Subcutaneous abdominal adipose tissue (tissue), 5 donors: Measurements from ENCODE around the gene C17orf113.
A peak's percentile ranks its signal among the peaks of the same experiment; 100 is the strongest.

Experiments used
- H3K27ac ChIP-seq: one replicate; pipeline ENCODE4 v1.7.0; 2013; ENCODE audit warnings: low read depth, mild to moderate bottlenecking, inconsistent platforms, low read length, moderate library complexity
- H3K27me3 ChIP-seq, 5 donors: one replicate each; pipeline ENCODE4 v1.7.0; 2013; ENCODE audit warnings: low read length in 5 of 5, inconsistent platforms in 1 of 5; ENCODE audit not compliant: control insufficient read depth in 5 of 5, insufficient read depth in 4 of 5
- H3K36me3 ChIP-seq, 5 donors: one replicate each; pipeline ENCODE4 v1.7.0; 2013; ENCODE audit warnings: low read length in 5 of 5; ENCODE audit not compliant: control insufficient read depth in 5 of 5, insufficient read depth in 5 of 5
- H3K4me1 ChIP-seq, 5 donors: one replicate each; pipeline ENCODE4 v1.7.0; 2013; ENCODE audit warnings: low read length in 5 of 5, mild to moderate bottlenecking in 3 of 5, moderate library complexity in 1 of 5; ENCODE audit not compliant: control insufficient read depth in 5 of 5, insufficient read depth in 5 of 5
- H3K4me3 ChIP-seq, 5 donors: one replicate each; pipeline ENCODE4 v1.7.0; 2013; ENCODE audit warnings: low read length in 5 of 5, low read depth in 1 of 5
- H3K9ac ChIP-seq, 5 donors: one replicate each; pipeline ENCODE4 v1.7.0; 2013; ENCODE audit warnings: low read length in 5 of 5, mild to moderate bottlenecking in 4 of 5, moderate library complexity in 3 of 5
- H3K9me3 ChIP-seq, 5 donors: one replicate each; pipeline ENCODE4 v1.7.0; 2013; ENCODE audit warnings: low read length in 5 of 5; ENCODE audit not compliant: control insufficient read depth in 5 of 5
- donor health status: healthy.
- donor health status: healthy.
- donor health status: healthy.
- donor health status: healthy.
- donor health status: healthy.

C17orf113 gene

GRCh38 chr17:42050393-42051012 lies at the start of gene C17orf113:
C17orf113 (minus strand) TSS chr17:42050601; CDS start chr17:42043376, 7,225 bp downstream.
- no peaks in the 10 kb centered on the region for H3K9me3 ChIP-seq
- no peak within 1 kb of the TSS for H3K27ac ChIP-seq
- H3K9ac ChIP-seq = peak within 1 kb of the TSS in 4 of 5 donors; percentile 41 to 71 (median 60)
- H3K36me3 ChIP-seq = no peaks in the 10 kb centered on the region
- peaks cover 0 to 13% (median 11%) of the 10 kb centered on the region in 5 donors for H3K4me1 ChIP-seq
- H3K27me3 ChIP-seq = peaks cover 10 to 30% (median 19%) of the 10 kb centered on the region in 5 donors
- peak within 1 kb of the TSS; percentile 65 to 76 (median 68) for H3K4me3 ChIP-seq

DNA sequence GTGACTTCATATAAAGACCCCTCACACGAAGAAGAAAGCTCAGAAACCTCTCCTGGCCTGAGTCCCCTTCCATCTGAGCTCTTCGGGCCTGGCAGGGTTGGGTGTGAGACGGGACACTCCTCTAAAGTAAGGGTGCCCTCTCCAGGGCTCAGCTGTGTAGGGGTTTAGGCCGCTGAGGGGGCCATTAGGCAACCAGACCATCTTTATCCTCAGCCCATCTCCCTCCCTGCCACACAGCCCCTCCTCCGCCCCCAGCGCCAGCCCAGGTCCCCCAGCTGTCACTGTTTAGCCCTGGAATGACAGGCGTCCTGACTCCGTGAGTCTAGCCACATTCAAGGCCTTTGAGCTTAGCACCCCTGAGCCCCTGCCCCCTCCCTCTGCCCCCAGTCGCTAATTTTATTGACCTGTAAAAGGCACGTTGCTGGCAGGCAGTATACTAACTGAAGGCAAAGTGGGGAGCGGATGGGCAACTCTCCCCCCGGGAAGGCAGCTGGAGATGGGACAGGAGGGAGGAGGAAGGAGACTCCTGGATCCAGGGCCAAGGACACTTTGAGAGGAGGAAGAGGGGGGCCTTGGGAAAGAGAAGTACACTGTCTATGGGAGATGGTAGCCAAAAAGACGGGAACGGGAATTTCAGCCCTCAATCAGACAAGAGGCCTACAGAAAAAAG lies 48.5 kb upstream of the C17orf113 start:
- Histone ChIP-seq H3K9ac (no peak overlapping the region), H3K4me1 (peaks cover 0 to 14% (median 7%) of the 10 kb centered on the region in 5 donors), H3K4me3 (no peak overlapping the region), H3K36me3 (peaks cover 0 to 10% (median 7%) of the 10 kb centered on the region in 5 donors), H3K27ac (no peak overlapping the region), H3K9me3 (no peaks in the 10 kb centered on the region), H3K27me3 (peaks cover 20 to 35% (median 25%) of the 10 kb centered on the region in 5 donors)

DNA sequence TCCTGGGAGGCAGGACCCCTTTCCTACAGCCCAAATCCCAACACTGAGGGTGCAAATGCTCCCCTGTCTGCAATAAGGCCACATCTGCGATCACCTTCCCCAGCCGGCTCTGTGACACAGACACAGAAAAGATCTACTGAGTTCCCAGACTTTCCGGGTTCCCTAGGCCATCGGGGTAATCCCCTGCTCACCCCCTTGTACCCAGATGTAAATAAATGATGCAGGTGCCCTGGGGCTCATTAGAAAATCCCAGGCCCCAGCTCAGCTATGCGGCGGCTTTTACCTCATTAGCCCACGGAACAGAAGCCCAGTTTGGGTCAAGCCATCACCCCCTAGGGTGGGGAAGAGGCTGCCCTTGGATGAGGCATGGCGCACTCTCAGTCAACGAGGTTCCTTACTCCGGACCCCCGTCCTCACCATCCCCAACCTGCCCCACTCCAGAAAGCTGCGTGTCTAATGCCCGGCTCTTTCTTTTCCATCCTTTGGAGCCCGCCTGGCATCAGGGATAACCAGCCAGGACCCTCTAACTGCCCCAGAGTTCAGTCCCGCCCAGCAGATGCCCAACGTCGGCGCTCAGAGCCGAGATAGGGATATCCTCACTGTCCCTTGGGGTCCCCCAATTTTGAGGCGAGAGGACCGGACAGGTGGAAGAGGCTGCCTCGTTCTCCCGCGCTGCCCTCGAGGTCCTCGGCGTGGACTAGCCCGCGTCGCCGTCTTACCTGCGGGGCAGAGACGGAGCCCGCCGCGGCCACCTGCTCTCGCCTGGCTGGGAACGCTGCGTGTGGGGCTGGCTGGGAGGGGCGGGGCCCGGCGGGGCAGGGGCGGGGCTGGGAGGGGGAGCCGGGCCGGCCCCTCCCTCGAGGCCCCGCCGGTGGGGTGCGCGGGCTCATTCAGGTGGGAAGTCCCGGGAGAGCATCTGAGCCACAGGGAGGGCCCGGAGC lies 47.6 kb upstream of the C17orf113 start, which contains the start of gene ZNF385C:
ZNF385C (minus strand) TSS at position 783 of the 941 bp plus-strand sequence. CDS start 35,417 bp downstream, outside the sequence.
- peaks cover 0 to 1% (median under 1%) of the 10 kb centered on the region in 5 donors for H3K36me3 ChIP-seq

DNA sequence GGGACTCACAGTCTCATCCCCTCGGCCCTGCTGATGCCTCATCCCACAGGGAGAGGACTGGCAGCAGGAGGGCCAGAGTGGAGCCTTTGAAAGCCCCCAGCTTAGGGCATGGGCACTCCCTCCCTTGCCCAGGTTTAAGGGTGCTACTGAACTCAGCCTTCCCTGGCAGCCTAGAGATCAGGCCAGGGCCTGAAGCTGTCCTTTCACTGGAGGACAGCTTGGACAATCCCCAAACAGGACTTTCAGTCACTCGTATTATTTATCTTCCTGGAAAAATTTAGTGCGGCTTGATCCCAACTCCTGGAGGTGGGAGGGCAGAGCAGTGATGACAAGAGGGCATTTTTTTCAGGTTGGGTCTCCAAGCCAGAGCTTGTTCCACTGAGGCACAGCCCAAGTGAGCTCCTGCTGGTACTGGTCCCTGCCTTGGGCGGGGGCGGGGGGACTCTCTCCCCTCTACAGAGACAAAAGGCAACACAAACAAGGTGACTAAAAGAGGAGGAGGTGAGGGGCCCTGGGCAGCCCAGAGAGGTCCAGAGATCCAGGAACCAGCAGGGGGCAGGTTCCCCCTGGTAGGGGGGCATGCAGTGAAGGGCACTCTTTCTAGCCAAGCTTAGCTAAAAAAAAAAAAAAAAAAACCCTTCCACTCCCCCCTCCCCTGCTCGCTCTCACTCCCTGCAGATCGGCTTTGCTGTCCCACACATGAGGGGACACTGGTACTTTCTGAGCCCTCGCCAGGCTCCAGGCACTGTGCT lies 46.1 kb upstream of the C17orf113 start:
- Histone ChIP-seq H3K36me3 (no peaks in the 10 kb centered on the region), H3K4me3 (no peak overlapping the region), H3K27ac (no peak overlapping the region), H3K27me3 (peaks cover 20 to 37% (median 25%) of the 10 kb centered on the region in 5 donors), H3K9me3 (no peaks in the 10 kb centered on the region), H3K9ac (no peak overlapping the region), H3K4me1 (peaks cover 0 to 6% (median 4%) of the 10 kb centered on the region in 5 donors)

More for the DNA sequence above, 47.6 kb upstream of the C17orf113 start, which contains the start of gene ZNF385C:
- no peak within 1 kb of the TSS for H3K4me3 ChIP-seq
- peaks cover 20 to 35% (median 25%) of the 10 kb centered on the region in 5 donors for H3K27me3 ChIP-seq
- H3K27ac ChIP-seq = no peak within 1 kb of the TSS
- peaks cover 0 to 14% (median 7%) of the 10 kb centered on the region in 5 donors for H3K4me1 ChIP-seq
- H3K9ac ChIP-seq = no peak within 1 kb of the TSS
- no peaks in the 10 kb centered on the region for H3K9me3 ChIP-seq

- Histone ChIP-seq H3K27ac (no peak overlapping the region), H3K27me3 (peaks cover 23 to 37% (median 29%) of the 10 kb centered on the region in 5 donors), H3K9ac (no peak overlapping the region), H3K4me1 (peaks cover 0 to 5% (median 3%) of the 10 kb centered on the region in 5 donors), H3K36me3 (no peaks in the 10 kb centered on the region), H3K9me3 (no peaks in the 10 kb centered on the region), H3K4me3 (no peak overlapping the region)
Measured at GRCh38 chr17:42094375-42095069, 44.1 kb upstream of the C17orf113 start.

- Histone ChIP-seq H3K4me3 (no peak overlapping the region), H3K4me1 (peaks cover 0 to 2% (median under 1%) of the 10 kb centered on the region in 5 donors), H3K36me3 (no peaks in the 10 kb centered on the region), H3K9ac (no peak overlapping the region), H3K27me3 (peaks cover 27 to 43% (median 37%) of the 10 kb centered on the region in 5 donors), H3K9me3 (no peaks in the 10 kb centered on the region), H3K27ac (no peak overlapping the region)
Measured at GRCh38 chr17:42092939-42093338, 42.5 kb upstream of the C17orf113 start.

- Histone ChIP-seq H3K27ac (no peak overlapping the region), H3K4me1 (no peaks in the 10 kb centered on the region), H3K9ac (no peak overlapping the region), H3K27me3 (peaks cover 11 to 31% (median 23%) of the 10 kb centered on the region in 5 donors), H3K9me3 (no peaks in the 10 kb centered on the region), H3K4me3 (no peak overlapping the region), H3K36me3 (no peaks in the 10 kb centered on the region)
Measured at GRCh38 chr17:42090964-42091790, 40.8 kb upstream of the C17orf113 start.

DNA sequence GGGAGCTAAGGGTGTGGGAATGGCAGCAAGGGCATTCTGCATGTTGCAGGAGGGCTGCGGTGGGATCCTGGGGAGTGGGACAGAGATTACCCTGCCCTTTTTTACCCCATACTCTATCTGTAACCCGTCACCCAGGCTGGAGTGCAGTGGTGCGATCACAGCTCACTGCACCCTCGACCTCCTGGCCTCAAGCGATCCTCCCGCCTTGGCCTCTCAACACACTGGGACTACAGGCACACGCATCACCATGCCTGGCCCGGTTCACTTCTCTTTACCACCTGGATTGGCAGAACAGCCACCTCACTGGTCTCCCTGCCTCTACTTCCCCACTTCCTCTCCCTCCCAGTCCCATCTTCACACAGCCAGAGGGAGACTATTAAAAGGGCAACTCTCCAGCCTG lies 38.3 kb upstream of the C17orf113 start:
- Histone ChIP-seq H3K4me1 (no peaks in the 10 kb centered on the region), H3K27ac (no peak overlapping the region), H3K9ac (no peak overlapping the region), H3K9me3 (no peaks in the 10 kb centered on the region), H3K36me3 (no peaks in the 10 kb centered on the region), H3K27me3 (peaks cover 8 to 19% (median 11%) of the 10 kb centered on the region in 5 donors), H3K4me3 (no peak overlapping the region)
